Mammary epithelial cell (primary cell): ENCODE results near the gene INTS4.

ENCODE experiments used
- EZH2 ChIP-seq: IDR thresholded peaks from 2 replicates; pipeline ENCODE4 v1.6.1; 2012; ENCODE audit warnings: low read length, inconsistent platforms, borderline replicate concordance
- TF ChIP-seq, protein P1 (sequence below), 2 donors: IDR thresholded peaks in 1 of 2; conservative IDR thresholded peaks in 1 of 2; 2 replicates each; pipeline ENCODE4 v1.5.1; 2011 to 2012; ENCODE audit warnings: inconsistent platforms in 2 of 2, low read length in 2 of 2, mild to moderate bottlenecking in 2 of 2, control low read depth in 1 of 2, low read depth in 1 of 2; ENCODE audit not compliant: insufficient read depth in 1 of 2; ENCODE audit errors: extremely low read depth in 1 of 2

DNA sequence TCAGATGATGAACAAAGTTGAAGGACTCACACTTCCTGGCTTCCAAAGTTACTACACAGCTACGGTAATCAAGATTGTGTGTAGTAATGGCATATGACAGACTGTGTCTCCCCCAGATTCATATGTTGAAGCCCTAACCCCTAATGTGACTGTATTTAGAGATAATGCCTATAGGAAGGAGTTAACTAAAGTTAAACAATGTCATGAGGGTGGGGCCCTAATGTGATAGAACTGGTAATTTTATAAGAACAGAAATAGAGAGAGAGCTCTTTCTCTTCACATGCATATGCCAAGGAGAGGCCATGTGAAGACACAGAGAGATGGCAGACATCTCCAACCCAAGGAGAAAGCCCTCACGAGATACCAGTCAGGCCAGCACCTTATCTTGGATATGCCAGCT, 165.5 kb downstream of the INTS4 start:
- TF ChIP-seq, protein P1, sequence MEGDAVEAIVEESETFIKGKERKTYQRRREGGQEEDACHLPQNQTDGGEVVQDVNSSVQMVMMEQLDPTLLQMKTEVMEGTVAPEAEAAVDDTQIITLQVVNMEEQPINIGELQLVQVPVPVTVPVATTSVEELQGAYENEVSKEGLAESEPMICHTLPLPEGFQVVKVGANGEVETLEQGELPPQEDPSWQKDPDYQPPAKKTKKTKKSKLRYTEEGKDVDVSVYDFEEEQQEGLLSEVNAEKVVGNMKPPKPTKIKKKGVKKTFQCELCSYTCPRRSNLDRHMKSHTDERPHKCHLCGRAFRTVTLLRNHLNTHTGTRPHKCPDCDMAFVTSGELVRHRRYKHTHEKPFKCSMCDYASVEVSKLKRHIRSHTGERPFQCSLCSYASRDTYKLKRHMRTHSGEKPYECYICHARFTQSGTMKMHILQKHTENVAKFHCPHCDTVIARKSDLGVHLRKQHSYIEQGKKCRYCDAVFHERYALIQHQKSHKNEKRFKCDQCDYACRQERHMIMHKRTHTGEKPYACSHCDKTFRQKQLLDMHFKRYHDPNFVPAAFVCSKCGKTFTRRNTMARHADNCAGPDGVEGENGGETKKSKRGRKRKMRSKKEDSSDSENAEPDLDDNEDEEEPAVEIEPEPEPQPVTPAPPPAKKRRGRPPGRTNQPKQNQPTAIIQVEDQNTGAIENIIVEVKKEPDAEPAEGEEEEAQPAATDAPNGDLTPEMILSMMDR (conservative IDR thresholded peaks at IDR 0.05 in 1 of 2, IDR thresholded peaks at IDR 0.05 in 1 of 2; ENCODE audit: extremely low read depth in 1 of 2, insufficient read depth in 1 of 2, low read depth in 1 of 2, low read length in 2 of 2), result no peak
- TF ChIP-seq EZH2, result no peak
